ENCODE measurements around the gene PRAMEF10.
"Not testable (repeated sequence)": the region's sequence is repeated elsewhere in the genome, so short reads cannot be mapped to it uniquely, and the experiment has no call there.

GRCh38 chr1:12878453-12878852 is 19.6 kb downstream of the PRAMEF10 start:
- not testable (repeated sequence) for TF ChIP-seq POLR2A (IDR thresholded peaks at IDR 0.05; ENCODE audit: low read depth, low read length); TAF1 (IDR thresholded peaks at IDR 0.05; ENCODE audit: borderline replicate concordance, low read depth, low read length); POLR2AphosphoS5 (IDR thresholded peaks at IDR 0.05; ENCODE audit: low read depth, low read length)
